GM18873 (cell line): ENCODE measurements around the gene TNKS1BP1.
A peak's percentile ranks its signal among the peaks of the same experiment; 100 is the strongest.

ENCODE experiments used
- ATAC-seq: cut with Tn5 transposase; IDR thresholded peaks from one replicate; pipeline ENCODE4 v1.9.1; 2021; ENCODE audit warnings: mild to moderate bottlenecking, moderate library complexity, moderate number of reproducible peaks; ENCODE audit not compliant: unreplicated experiment, low FRiP score

The TNKS1BP1 gene

DNA sequence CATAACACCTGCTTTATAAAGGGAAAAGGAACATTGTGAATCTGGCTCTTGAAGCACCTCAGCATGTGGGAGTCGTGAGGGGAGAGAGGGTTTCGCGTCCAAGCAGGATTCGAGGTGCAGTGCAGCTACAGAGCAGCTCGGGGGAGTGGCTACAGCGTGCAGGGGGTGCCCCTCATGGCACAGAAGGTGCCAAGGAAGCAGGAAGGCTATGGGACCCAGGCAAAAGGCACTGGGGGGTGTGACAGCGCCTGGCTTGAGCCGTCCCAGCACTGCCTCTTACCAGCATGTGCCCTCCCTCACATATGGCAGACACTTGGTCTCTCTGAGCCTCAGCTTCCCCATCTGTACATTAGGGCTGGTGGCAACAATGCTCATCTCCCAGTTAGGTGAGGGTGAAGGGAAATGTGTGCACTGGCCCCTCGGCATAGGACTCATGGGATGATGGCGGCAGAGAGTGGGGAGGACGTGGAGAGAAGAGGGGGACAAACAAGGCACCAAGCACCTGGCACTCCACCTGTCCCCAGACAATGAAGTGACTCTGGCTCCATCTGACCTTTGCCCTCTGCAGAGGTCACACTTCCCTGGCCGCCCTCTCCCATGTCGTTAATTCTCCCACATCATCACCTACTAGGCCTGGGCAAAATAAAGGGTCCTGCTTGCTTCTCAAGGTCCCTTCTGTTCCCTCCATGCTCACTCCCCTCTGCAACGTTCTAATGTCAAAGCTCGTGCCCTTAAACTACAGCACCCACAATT lies 10.4 kb downstream of the TNKS1BP1 start:
- ATAC-seq, result no peak

- no peak for ATAC-seq
Measured at GRCh38 chr11:57313788-57314135, 11.0 kb downstream of the TNKS1BP1 start.

GRCh38 chr11:57313071-57313787 lies 11.5 kb downstream of the TNKS1BP1 start:
- ATAC-seq, result no peak

DNA sequence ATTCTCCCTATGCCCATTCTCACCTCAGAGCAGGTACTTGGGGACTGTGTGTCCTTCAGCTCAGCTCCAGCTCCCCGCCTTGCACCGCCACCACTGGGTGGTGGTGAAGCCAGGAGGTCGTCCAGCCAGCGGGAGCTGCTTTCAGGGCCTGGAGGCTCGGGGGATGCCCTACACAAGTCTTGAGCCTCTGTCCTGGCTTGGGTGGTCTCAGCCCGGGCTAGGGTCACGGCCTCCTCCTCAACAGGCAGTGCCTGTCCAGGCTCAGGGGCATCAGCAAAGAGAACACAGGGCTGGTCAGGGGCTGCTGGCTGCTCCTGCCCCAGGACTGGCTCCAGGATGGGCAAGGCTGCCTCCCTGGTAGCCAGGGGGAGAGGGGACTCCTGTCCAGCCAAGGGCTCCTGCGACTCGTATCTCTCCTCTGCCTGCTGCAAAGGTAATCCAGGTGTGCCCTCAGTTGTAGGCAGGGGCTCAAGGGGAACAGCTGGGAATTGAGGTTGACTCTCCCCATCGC lies 12.2 kb downstream of the TNKS1BP1 start:
- ATAC-seq, result no peak

DNA sequence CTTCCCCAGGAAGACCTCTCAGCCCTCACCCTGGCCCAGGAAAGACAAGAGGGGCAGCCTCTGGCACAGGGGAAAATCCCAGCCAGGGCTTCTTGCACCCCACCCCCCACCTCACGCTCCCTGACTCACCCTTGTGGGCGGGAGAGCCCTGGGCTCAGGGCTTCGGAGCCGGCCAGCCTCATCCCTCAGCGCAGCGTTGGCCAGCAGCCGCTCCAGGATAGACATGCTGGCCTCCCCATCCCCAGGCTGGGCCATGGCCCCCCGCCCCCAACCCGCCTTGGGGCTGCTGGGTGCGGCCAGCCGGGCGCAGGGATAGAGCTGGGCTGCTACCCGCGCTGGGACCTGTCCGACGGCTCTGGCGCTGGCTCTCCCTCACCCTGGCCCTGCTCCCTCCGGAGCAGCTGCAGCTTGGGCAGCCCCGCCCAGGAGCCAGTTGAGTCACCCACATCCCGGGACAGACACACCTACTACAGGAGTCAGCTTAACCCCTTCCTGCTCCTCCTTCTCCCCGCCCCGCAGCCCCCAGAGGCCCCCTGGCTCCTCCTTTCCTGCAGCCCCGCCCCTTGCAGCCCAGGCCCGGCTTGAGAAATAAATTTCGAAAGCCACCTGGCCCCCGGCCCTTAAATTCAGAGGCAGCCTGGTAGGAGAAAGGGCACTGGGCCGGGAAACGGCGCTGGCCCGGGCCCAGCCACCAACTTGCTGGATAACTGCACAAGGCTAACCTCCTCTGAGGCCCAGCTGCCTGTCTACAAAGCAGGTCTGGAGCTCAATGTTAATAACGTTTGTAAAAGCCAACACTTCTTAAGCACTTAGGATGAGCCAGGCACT lies 13.4 kb downstream of the TNKS1BP1 start:
- ATAC-seq, result peak; percentile 97

- ATAC-seq, result no peak
Measured at GRCh38 chr11:57310630-57311086, 14.1 kb downstream of the TNKS1BP1 start.

- no peak for ATAC-seq
Measured at GRCh38 chr11:57310091-57310490, 14.7 kb downstream of the TNKS1BP1 start.

DNA sequence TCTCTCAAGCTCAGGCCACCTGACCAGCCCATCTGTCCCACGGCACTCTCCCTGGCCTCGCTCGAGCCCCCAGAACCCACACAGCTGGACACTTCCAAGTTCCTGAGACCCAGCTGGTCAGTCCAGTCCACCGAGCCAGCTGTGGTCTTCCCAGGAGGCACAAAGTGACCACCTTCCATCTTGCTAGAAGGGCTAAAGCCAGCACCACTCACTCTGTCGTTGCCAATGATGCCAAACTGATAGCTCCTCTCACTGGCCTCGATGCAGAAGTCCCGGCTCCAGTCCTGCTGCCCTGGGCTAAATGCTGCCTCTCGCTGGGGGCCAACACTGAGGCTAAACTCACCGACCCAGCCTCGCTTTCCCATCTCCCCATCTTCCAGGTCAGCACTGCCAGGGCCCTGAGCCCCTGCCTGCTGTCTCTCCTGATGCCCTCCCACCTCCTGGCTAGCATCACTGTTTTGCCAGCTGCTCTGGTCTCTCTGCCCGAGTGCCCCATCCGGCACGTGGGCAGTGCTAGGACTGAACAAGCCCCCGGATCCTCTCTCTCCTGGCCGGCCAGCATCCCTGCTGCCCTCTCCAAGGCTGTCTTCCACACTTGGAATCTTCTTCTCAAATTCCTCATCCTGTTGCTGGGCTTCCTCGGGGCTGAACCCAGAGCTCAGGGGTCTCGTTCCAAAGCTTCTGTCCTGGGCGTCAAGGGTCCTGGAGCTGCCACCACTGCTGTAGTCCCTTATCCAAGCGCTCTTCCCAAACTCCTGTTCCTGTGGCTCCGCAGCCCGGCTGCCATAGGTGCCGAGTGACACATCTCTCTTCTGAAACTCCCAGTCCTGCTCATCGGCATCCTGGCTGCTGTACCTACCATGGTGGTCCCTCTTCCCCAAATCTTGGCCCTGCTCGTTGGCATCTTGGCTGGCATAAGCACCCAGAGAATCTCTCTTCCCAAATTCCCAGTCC lies 15.4 kb downstream of the TNKS1BP1 start:
- no peak for ATAC-seq

GRCh38 chr11:57308426-57309060 lies 16.2 kb downstream of the TNKS1BP1 start:
- ATAC-seq, result no peak

GRCh38 chr11:57307666-57308270 lies 17.0 kb downstream of the TNKS1BP1 start:
- no peak for ATAC-seq

DNA sequence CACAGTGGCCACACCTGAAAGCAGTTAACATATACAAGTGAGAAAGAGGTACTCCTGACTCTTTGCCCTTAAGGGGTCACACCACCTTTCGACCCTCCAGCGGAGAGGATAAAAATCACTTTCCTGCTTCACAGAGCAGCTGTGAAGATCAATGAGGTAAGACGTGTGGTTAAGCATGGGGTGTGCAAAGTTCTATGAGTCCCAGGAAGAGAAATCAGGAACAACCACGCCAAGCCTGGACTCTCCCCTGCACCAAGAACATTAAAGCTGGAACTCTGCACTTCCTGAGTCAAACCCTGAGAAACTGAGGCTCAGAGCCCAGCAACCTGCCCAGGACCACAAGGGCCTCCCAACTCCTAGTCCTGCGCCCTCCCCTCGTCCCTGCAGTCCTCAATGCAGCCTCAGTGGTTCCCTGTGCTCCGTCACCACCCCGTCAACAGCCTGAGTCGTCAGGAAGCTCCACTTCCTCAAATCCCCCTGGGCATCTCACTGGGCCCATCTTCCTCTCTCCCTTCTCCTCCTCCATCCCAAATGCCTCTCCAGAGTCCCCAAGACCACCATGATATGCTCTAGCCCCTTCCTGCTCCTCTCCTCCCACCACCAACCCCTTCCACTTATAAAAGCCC lies 17.7 kb downstream of the TNKS1BP1 start:
- ATAC-seq, result no peak

DNA sequence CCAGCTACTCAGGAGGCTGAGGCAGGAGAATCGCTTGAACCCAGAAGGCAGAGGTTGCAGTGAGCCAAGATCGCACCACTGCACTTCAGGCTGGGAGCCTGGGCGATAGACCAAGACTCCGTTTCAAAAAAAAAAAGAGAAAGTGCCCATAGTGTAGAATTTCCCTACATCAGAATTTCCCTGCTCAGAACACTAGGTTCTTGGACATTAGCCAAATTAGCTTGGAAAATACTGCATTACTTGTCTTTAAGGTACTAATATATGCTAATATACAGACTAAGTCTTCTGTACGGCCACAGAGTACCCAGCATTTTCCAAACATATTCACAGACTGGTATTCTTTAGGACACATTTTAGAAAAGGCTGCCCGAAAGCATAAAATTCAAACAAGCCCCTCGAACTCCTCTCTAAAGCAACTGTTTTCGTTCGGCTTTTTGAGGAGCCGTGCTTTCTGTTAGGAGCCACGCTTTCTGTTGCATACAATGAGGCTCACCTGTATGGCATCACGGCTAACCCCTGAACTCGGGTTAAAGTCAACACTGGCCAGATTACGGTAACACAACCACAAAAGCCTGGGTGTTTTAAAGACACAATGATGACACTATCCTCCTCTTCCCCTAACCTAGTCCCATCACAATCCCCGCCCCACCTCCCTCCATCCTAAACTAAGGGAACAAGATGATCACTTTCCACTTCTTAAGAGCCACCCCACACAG lies 18.4 kb downstream of the TNKS1BP1 start:
- ATAC-seq, result no peak

DNA sequence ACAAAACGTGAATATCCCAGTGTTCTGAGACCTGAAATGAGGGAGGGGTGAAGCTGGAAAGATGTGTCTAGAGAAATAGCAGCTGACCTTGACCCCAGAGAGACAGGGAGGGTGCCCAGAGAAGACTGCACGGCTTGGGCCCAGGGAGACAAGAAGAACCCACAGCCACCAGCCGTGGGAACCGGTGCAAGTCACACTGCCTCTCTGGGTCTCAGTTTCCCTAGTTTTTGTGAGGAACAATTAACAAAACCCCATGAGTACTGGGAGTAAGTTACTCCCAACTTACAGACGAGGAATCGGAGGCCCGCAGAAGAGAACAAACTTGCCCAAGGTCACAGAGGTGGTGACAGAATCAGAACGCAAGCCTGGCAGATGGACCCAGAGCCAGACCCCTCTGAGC lies 19.2 kb downstream of the TNKS1BP1 start:
- ATAC-seq, result no peak

GRCh38 chr11:57303990-57304579 lies 20.7 kb downstream of the TNKS1BP1 start:
- ATAC-seq, result no peak

DNA sequence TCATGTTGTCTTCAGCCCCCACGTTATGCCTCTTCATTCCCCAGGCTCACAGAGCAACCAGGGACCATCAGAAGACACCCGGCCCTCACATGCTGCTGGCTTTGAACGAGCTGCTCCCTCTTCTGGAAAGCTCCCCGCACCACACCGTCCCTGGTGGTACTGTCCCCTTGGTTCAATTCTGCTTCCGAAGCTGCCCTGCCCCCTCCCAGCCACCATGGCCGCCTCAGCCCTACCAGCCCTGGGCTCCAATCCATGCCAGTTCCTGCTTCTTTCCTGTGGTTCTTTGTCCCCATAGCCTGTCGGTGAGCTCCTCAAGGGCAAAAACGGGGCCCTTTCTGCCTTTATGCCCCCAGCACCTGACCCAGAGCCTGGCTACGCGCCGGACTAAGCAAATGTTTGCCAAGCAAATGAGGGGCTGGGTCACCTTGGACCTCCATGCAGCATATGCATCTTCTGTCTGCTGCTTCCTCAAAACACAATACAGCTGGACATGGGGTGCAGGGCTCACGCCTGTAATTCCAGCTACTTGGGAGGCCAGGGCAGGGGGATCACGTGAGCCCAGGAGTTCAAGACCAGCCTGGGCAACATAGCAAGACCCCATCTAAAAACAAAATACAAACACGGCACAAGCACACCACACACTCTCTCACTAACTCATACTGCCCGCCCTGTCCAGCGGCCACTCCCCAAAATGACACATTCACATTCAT lies 21.3 kb downstream of the TNKS1BP1 start:
- ATAC-seq, result no peak

GRCh38 chr11:57302489-57302888 lies 22.3 kb downstream of the TNKS1BP1 start:
- ATAC-seq, result no peak
